A549 (cell line): ENCODE results near the gene SETD2. TPM values are rescaled to one million over a fixed set of nuclear protein-coding genes. Genes with fewer than 3 reads are reported as not detected.

Source experiments
- ATAC-seq, 2 experiments: fragments of 200-7000 bp in 1 of 2; fragments of >200 bp in 1 of 2; cut with Nextera tagmentation in 1 of 2; cut with Tn5 transposase in 1 of 2; 3 replicates each; pipeline versions ENCODE4 v1.8.0 to v1.9.1; 2018 to 2020; ENCODE audit warnings: mild to moderate bottlenecking in 1 of 2, moderate library complexity in 1 of 2
- CTCF ChIA-PET: fragments of 300-600 bp; sonication (Branson Sonifier 250); formaldehyde crosslinking; extraction: SDS; loops from one replicate; lab custom pipeline; 2021; ENCODE audit warnings: antibody characterized with exemption, inconsistent platforms; lab: Yijun Ruan, JAX
- POLR2A ChIA-PET: fragments of 350-600 bp; formaldehyde crosslinking; extraction: SDS; loops from one replicate; lab custom pipeline; 2021; ENCODE audit warnings: antibody characterized with exemption, inconsistent platforms; lab: Yijun Ruan, JAX
- DNase-seq, 2 experiments: peaks; one replicate each; pipeline versions ENCODE4 v3.0.0 to v3.0.0-alpha.2; 2011 to 2016; ENCODE audit warnings: low read depth in 1 of 2, low spot score in 1 of 2
- FAIRE-seq: peaks from 2 replicates; lab custom pipeline; 2011; peaks lifted over from hg19 to GRCh38; lab: Jason Lieb, UNC
- H3K27ac ChIP-seq, 2 experiments: fragments of >200 bp; sonication (Bioruptor Twin); formaldehyde crosslinking; 3 replicates each; pipeline ENCODE4 v1.5.1; 2016 to 2017
- H3K4me1 ChIP-seq: fragments of >200 bp; sonication (Bioruptor Twin); formaldehyde crosslinking; 3 replicates; pipeline ENCODE4 v1.6.1; 2016
- H3K4me2 ChIP-seq: fragments of >200 bp; sonication (Bioruptor Twin); formaldehyde crosslinking; 3 replicates; pipeline ENCODE4 v1.6.1; 2016
- H3K4me3 ChIP-seq: fragments of >200 bp; sonication (Bioruptor Twin); formaldehyde crosslinking; 3 replicates; pipeline ENCODE4 v1.5.1; 2016
- H3K9me3 ChIP-seq: fragments of >200 bp; sonication (Bioruptor Twin); formaldehyde crosslinking; 3 replicates; pipeline ENCODE4 v1.6.1; 2016
- CBX2 ChIP-seq: fragments of 200-600 bp; sonication (generic); IDR thresholded peaks from 2 replicates; pipeline ENCODE4 v1.6.1; 2016; ENCODE audit warnings: low read depth, mild to moderate bottlenecking, borderline replicate concordance
- CHD4 ChIP-seq: fragments of 200-600 bp; sonication (generic); IDR thresholded peaks from 2 replicates; pipeline ENCODE4 v1.6.1; 2016; ENCODE audit warnings: antibody characterized with exemption, mild to moderate bottlenecking, borderline replicate concordance
- GATA3 ChIP-seq: IDR thresholded peaks from 2 replicates; pipeline ENCODE4 v1.6.1; 2012; ENCODE audit warnings: borderline replicate concordance
- JUN ChIP-seq, 2 experiments: fragments of >200 bp; sonication (Bioruptor Twin); formaldehyde crosslinking; IDR thresholded peaks; 2 replicates in 1 of 2; 3 replicates in 1 of 2; pipeline ENCODE4 v1.6.1; 2016 to 2017
- MAZ ChIP-seq: fragments of 150-350 bp; IDR thresholded peaks from 2 replicates; pipeline ENCODE4 v1.6.1; 2014; ENCODE audit warnings: antibody characterized with exemption, low read depth, low read length, borderline replicate concordance
- MYC ChIP-seq: IDR thresholded peaks from 2 replicates; pipeline ENCODE4 v1.6.1; 2012; ENCODE audit warnings: mild to moderate bottlenecking, inconsistent platforms, low read length, improper control_type of control experiment, borderline replicate concordance
- RARB ChIP-seq: fragments of 250-450 bp; sonication (Bioruptor Pico); IDR thresholded peaks from 2 replicates; pipeline ENCODE4 v1.8.0; 2021; ENCODE audit warnings: mild to moderate bottlenecking, moderate library complexity
- SMC3 ChIP-seq: fragments of >200 bp; sonication (Bioruptor Twin); formaldehyde crosslinking; IDR thresholded peaks from 3 replicates; pipeline ENCODE4 v1.6.1; 2018; ENCODE audit warnings: inconsistent platforms
- ZNF302 ChIP-seq: fragments of 250-450 bp; sonication (Bioruptor Pico); IDR thresholded peaks from 2 replicates; pipeline ENCODE4 v1.9.0; 2021; ENCODE audit warnings: inconsistent platforms, mild to moderate bottlenecking, moderate library complexity
- WGBS: methylation state at CpG from one replicate; pipeline ENCODE4 v1.1.6; 2017; ENCODE audit errors: missing lambda C conversion rate; 5-methylcytosine and 5-hydroxymethylcytosine counted together
- polyA plus RNA-seq, 4 experiments: library from polyadenylated mRNA; depleted of rRNA in 3 of 4; stranded (reverse); fragments of >200 nt; fragmentation: RNase III in 1 of 4; extraction: RNeasy Plus Mini Kit Qiagen cat#74134 plus additional on column Dnase treatment in 1 of 4; gene quantifications; 2 replicates in 3 of 4; 3 replicates in 1 of 4; pipeline ENCODE4 v1.2.3, GENCODE V29; 2011 to 2017
- TF ChIP-seq, protein P1 (sequence below): fragments of 150-350 bp; IDR thresholded peaks from 2 replicates; pipeline ENCODE4 v1.6.1; 2014; ENCODE audit warnings: low read depth, mild to moderate bottlenecking, low read length
- TF ChIP-seq, protein P2 (sequence below): fragments of 250-450 bp; sonication (Bioruptor Pico); IDR thresholded peaks from 2 replicates; pipeline ENCODE4 v1.5.0; 2020; ENCODE audit warnings: low read depth, mild to moderate bottlenecking, moderate library complexity
- TF ChIP-seq, protein P3 (sequence below): IDR thresholded peaks from 2 replicates; pipeline ENCODE4 v1.6.1; 2012
- TF ChIP-seq, protein P4 (sequence below): IDR thresholded peaks from 2 replicates; pipeline ENCODE4 v1.6.1; 2012; ENCODE audit warnings: low read depth, borderline replicate concordance
- TF ChIP-seq, protein P5 (sequence below): IDR thresholded peaks from 2 replicates; pipeline ENCODE4 v1.6.1; 2012

The SETD2 gene
- polyA plus RNA-seq, 2 of the 4 experiments (the other 2 are of a cell fraction): 16.8 to 26.1 TPM

DNA sequence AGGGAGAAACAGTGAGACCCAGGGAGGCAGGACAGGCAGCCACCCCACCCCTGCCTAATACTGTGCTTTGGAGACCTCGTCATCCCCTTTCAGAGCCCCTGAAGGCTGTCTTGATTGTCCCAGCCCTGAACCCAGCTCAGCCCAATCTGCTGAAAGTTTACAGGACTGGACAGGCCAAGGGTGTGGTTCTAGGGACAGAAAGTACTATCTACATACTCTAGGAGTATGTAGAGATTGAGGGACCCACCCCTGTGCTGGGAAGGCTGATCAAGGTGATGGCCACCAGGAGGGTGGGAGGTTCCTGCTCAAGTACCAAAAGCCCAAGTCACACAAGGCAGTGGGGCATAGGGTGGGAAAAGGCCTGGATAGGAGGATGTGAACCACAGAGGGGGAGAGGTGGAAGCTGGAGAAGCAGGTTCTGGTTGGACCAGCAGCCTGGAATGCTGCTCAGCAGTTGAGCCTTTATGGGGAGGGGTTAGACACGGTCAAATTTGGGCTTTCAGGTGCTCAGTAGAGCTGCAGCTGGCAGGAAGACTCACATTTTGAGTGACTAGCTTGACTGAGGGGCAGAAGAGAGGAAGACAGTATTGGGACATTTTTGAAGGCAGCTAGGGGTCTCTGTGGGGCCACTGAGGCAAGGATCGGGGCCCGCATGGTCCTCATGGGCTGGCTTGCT is 177.7 kb downstream of the SETD2 start:
- FAIRE-seq (no peak), ATAC-seq (no peak), DNase-seq (no peak)
- Histone ChIP-seq H3K4me3 (no peak overlapping the region), H3K4me1 (peaks cover 29% of the 10 kb centered on the region), H3K9me3 (no peaks in the 10 kb centered on the region), H3K27ac (no peak overlapping the region; a peak in 1 of 6 replicates), H3K4me2 (no peak overlapping the region)
- WGBS: 86% methylated on average over 4 of the region's 4 CpGs
- no peak for TF ChIP-seq GATA3
- no peak for TF ChIP-seq JUN (IDR thresholded peaks at IDR 0.05)
- TF ChIP-seq CHD4: no peak
- TF ChIP-seq, protein P1, sequence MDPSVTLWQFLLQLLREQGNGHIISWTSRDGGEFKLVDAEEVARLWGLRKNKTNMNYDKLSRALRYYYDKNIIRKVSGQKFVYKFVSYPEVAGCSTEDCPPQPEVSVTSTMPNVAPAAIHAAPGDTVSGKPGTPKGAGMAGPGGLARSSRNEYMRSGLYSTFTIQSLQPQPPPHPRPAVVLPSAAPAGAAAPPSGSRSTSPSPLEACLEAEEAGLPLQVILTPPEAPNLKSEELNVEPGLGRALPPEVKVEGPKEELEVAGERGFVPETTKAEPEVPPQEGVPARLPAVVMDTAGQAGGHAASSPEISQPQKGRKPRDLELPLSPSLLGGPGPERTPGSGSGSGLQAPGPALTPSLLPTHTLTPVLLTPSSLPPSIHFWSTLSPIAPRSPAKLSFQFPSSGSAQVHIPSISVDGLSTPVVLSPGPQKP: no peak
- TF ChIP-seq RARB (CRISPR knock-in tag): no peak
- TF ChIP-seq, protein P2, sequence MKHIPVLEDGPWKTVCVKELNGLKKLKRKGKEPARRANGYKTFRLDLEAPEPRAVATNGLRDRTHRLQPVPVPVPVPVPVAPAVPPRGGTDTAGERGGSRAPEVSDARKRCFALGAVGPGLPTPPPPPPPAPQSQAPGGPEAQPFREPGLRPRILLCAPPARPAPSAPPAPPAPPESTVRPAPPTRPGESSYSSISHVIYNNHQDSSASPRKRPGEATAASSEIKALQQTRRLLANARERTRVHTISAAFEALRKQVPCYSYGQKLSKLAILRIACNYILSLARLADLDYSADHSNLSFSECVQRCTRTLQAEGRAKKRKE: no peak
- TF ChIP-seq SMC3: no peak
- TF ChIP-seq MYC: no peak
- TF ChIP-seq ZNF302 (CRISPR knock-in tag): no peak
- TF ChIP-seq MAZ: no peak
- TF ChIP-seq, protein P3, sequence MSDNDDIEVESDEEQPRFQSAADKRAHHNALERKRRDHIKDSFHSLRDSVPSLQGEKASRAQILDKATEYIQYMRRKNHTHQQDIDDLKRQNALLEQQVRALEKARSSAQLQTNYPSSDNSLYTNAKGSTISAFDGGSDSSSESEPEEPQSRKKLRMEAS: no peak
- TF ChIP-seq, protein P4, sequence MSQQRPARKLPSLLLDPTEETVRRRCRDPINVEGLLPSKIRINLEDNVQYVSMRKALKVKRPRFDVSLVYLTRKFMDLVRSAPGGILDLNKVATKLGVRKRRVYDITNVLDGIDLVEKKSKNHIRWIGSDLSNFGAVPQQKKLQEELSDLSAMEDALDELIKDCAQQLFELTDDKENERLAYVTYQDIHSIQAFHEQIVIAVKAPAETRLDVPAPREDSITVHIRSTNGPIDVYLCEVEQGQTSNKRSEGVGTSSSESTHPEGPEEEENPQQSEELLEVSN: no peak
- TF ChIP-seq, protein P5, sequence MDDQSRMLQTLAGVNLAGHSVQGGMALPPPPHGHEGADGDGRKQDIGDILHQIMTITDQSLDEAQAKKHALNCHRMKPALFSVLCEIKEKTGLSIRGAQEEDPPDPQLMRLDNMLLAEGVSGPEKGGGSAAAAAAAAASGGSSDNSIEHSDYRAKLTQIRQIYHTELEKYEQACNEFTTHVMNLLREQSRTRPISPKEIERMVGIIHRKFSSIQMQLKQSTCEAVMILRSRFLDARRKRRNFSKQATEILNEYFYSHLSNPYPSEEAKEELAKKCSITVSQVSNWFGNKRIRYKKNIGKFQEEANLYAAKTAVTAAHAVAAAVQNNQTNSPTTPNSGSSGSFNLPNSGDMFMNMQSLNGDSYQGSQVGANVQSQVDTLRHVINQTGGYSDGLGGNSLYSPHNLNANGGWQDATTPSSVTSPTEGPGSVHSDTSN: no peak
- TF ChIP-seq CBX2: no peak
- CTCF ChIA-PET: no interaction called here
- POLR2A ChIA-PET: no interaction called here

DNA sequence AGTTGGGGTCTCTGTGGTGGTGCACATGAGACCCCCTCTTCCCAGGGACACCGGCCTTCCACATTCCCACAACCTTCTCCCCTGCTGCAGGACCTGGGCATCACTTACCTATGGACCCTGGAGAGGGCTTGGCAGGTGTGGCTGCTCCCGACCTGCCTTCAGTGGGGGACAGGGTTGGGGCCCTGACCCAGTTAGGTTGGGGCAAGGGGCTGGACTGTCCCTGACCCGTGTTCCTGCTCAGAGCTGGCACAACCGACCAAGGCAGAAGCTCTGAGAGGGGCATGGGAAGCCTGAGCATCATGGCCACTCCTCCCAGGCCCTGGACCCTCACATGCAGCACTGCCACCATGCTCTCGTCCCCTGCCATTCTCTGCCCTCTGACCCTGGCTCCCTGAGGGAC is 178.3 kb downstream of the SETD2 start:
- no peak for TF ChIP-seq MYC
- ChIA-PET CTCF (interaction anchor here (2.1 kb wide), 1 partner anchor 12 kb away, joined by 11 read pairs; no protein-coding TSS in a partner anchor), POLR2A (no interaction called here)
- H3K27ac ChIP-seq: no peak overlapping the region; a peak in 1 of 6 replicates
- 94% methylated on average over 2 of the region's 5 CpGs for WGBS
- no peak for DNase-seq
- no peak for FAIRE-seq
- H3K9me3 ChIP-seq: no peaks in the 10 kb centered on the region
- H3K4me3 ChIP-seq: no peak overlapping the region
- H3K4me1 ChIP-seq: peaks cover 33% of the 10 kb centered on the region
- no peak overlapping the region for H3K4me2 ChIP-seq
- no peak for ATAC-seq

DNA sequence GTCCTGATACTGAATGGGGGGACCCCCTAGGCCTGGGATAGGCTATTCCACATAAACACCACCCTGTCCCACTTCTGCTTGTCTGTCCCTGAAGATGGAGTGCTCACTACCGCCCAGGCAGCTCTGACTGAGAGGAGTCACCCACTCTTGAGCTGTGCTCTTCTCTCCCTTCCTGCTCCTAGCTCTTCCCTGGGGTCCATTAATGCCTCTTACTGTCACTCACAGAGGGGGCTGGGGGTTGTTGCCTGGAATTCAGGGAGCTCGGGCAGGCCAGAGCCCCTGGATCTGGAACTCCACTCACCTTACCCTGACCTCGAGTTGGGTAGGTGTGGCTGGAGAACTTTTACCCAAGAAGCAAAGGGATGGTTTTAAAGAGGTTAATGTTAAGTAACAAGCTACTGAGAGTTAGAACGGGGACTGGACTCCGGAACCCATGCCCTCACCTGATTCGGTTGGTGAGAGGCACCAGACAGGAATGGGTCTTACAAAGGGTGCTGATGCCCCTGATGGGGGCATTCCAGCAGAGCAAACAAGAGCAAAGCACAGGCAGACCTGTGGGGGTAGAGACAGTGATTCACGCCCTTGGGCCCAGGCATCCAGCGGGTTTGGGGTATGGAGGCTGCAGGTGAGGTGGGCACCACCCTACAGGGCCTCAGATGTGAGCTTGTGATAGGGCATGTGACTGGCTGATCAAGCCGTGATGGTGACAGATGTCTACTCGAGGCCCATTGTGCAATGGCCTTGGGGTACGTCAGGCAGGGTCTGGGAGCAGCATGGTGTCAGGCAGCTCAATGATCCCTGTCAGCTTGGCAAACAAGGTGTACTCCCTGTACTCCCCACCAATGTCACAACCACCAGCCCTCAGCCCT is 179.1 kb downstream of the SETD2 start:
- H3K9me3 ChIP-seq: no peaks in the 10 kb centered on the region
- H3K4me3 ChIP-seq: no peak overlapping the region
- TF ChIP-seq, protein P5: no peak
- FAIRE-seq (no peak), DNase-seq (no peak), ATAC-seq (no peak)
- 78% methylated on average over 10 of the region's 11 CpGs for WGBS
- ChIA-PET POLR2A (interaction anchor here (0.5 kb wide), 1 partner anchor 8 kb away, joined by 4 read pairs; no protein-coding TSS in a partner anchor), CTCF (interaction anchor here (0.8 to 2.1 kb wide), 3 partner anchors 13 to 75 kb away, joined by 3 to 11 read pairs (median 6); no protein-coding TSS in a partner anchor)
- H3K4me1 ChIP-seq: peaks cover 36% of the 10 kb centered on the region
- no peak overlapping the region for H3K27ac ChIP-seq
- H3K4me2 ChIP-seq: no peak overlapping the region
